Activated T-cell treated with anti-CD3 and anti-CD28 coated beads, Interleukin-2, amount 50 U/mL, for 72 hours (primary cell): ENCODE measurements around the gene ERC2. TPM values are rescaled to one million over a fixed set of nuclear protein-coding genes. Genes with fewer than 3 reads are reported as not detected.

Source experiments
- ATAC-seq, 2 donors: fragments of 150-1000 bp; cut with Tn5 transposase; replicated peaks in 1 of 2; 2 replicates each; pipeline ENCODE4 v1.10.0; 2021; ENCODE audit warnings: moderate library complexity in 2 of 2, mild to moderate bottlenecking in 1 of 2
- DNase-seq, 2 donors: peaks; one replicate each; pipeline ENCODE4 v3.0.0; 2021 to 2022; ENCODE audit warnings: mixed read lengths in 1 of 2
- H3K27ac Mint-ChIP-seq: one replicate; pipeline ENCODE4 v1.8.0; 2022; ENCODE audit warnings: mild to moderate bottlenecking, moderate library complexity, mixed read lengths
- H3K27me3 Mint-ChIP-seq: one replicate; pipeline ENCODE4 v1.8.0; 2022; ENCODE audit warnings: low read depth, mixed read lengths
- H3K36me3 Mint-ChIP-seq, 2 donors: one replicate each; pipeline ENCODE4 v1.8.0; 2022; ENCODE audit warnings: mixed read lengths in 2 of 2, mild to moderate bottlenecking in 1 of 2; ENCODE audit not compliant: insufficient read depth in 2 of 2
- H3K4me1 Mint-ChIP-seq: one replicate; pipeline ENCODE4 v1.8.0; 2022; ENCODE audit warnings: low read depth, mixed read lengths
- H3K4me3 Mint-ChIP-seq, 2 donors: one replicate each; pipeline ENCODE4 v1.8.0; 2022; ENCODE audit warnings: mild to moderate bottlenecking in 2 of 2, mixed read lengths in 2 of 2, moderate library complexity in 2 of 2
- H3K9me3 Mint-ChIP-seq, 2 donors: one replicate each; pipeline ENCODE4 v1.8.0; 2022; ENCODE audit warnings: mixed read lengths in 2 of 2
- total RNA-seq, 2 donors: library from RNA; stranded (reverse); gene quantifications; one replicate each; pipeline ENCODE4 v1.2.3, GENCODE V29; 2022

Gene ERC2
- total RNA-seq, 2 donors from 2014 or later = 0.19 to 0.35 TPM

GRCh38 chr3:55877703-55878102 lies 590.6 kb downstream of the ERC2 start:
- DNase-seq = no peak
- ATAC-seq = no peak
- H3K27ac Mint-ChIP-seq = no peak overlapping the region

GRCh38 chr3:55876560-55876959 lies 591.7 kb downstream of the ERC2 start:
- H3K36me3 Mint-ChIP-seq = no peaks in the 10 kb centered on the region
- H3K4me1 Mint-ChIP-seq = no peaks in the 10 kb centered on the region
- ATAC-seq (no peak), DNase-seq (no peak)
- no peaks in the 10 kb centered on the region for H3K27me3 Mint-ChIP-seq
- no peak overlapping the region for H3K4me3 Mint-ChIP-seq
- no peak overlapping the region for H3K27ac Mint-ChIP-seq
- no peaks in the 10 kb centered on the region for H3K9me3 Mint-ChIP-seq

More at GRCh38 chr3:55877703-55878102, 590.6 kb downstream of the ERC2 start:
- Mint-ChIP-seq H3K4me3 (no peak overlapping the region), H3K4me1 (no peaks in the 10 kb centered on the region), H3K36me3 (no peaks in the 10 kb centered on the region), H3K9me3 (no peaks in the 10 kb centered on the region), H3K27me3 (no peaks in the 10 kb centered on the region)

GRCh38 chr3:55875113-55875512 lies 593.2 kb downstream of the ERC2 start:
- Mint-ChIP-seq H3K27ac (no peak overlapping the region), H3K4me1 (no peaks in the 10 kb centered on the region), H3K36me3 (no peaks in the 10 kb centered on the region), H3K4me3 (no peak overlapping the region), H3K9me3 (peaks cover 0 to 3% of the 10 kb centered on the region in 2 donors), H3K27me3 (no peaks in the 10 kb centered on the region)
- no peak for ATAC-seq
- no peak for DNase-seq

GRCh38 chr3:55873523-55874254 lies 594.6 kb downstream of the ERC2 start:
- DNase-seq = no peak
- no peak for ATAC-seq
- Mint-ChIP-seq H3K36me3 (no peaks in the 10 kb centered on the region), H3K9me3 (peaks cover 0 to 3% of the 10 kb centered on the region in 2 donors), H3K27ac (no peak overlapping the region), H3K27me3 (no peaks in the 10 kb centered on the region), H3K4me3 (no peak overlapping the region), H3K4me1 (no peaks in the 10 kb centered on the region)

GRCh38 chr3:55870594-55870993 lies 597.7 kb downstream of the ERC2 start:
- Mint-ChIP-seq H3K4me1 (no peaks in the 10 kb centered on the region), H3K9me3 (peaks cover 0 to 3% of the 10 kb centered on the region in 2 donors), H3K27me3 (no peaks in the 10 kb centered on the region), H3K27ac (no peak overlapping the region), H3K4me3 (no peak overlapping the region), H3K36me3 (no peaks in the 10 kb centered on the region)
- DNase-seq (no peak), ATAC-seq (no peak)

GRCh38 chr3:55868347-55868746 lies 599.9 kb downstream of the ERC2 start:
- no peak for ATAC-seq
- no peak for DNase-seq
- Mint-ChIP-seq H3K9me3 (peaks cover 0 to 3% of the 10 kb centered on the region in 2 donors), H3K4me3 (no peak overlapping the region), H3K27me3 (no peaks in the 10 kb centered on the region), H3K36me3 (no peaks in the 10 kb centered on the region), H3K4me1 (no peaks in the 10 kb centered on the region), H3K27ac (no peak overlapping the region)

GRCh38 chr3:55863028-55863427 lies 605.2 kb downstream of the ERC2 start:
- Mint-ChIP-seq H3K27me3 (no peaks in the 10 kb centered on the region), H3K4me1 (no peaks in the 10 kb centered on the region), H3K9me3 (no peaks in the 10 kb centered on the region), H3K4me3 (no peak overlapping the region), H3K27ac (no peak overlapping the region), H3K36me3 (no peaks in the 10 kb centered on the region)
- no peak for DNase-seq
- ATAC-seq = no peak

- no peaks in the 10 kb centered on the region for H3K4me1 Mint-ChIP-seq
- H3K4me3 Mint-ChIP-seq = no peak overlapping the region
- no peaks in the 10 kb centered on the region for H3K27me3 Mint-ChIP-seq
- ATAC-seq (no peak), DNase-seq (no peak)
- H3K9me3 Mint-ChIP-seq = no peaks in the 10 kb centered on the region
- no peak overlapping the region for H3K27ac Mint-ChIP-seq
- no peaks in the 10 kb centered on the region for H3K36me3 Mint-ChIP-seq
Observed at GRCh38 chr3:55860049-55860721, 608.1 kb downstream of the ERC2 start.

- Mint-ChIP-seq H3K4me3 (no peak overlapping the region), H3K36me3 (no peaks in the 10 kb centered on the region), H3K27me3 (no peaks in the 10 kb centered on the region), H3K27ac (no peak overlapping the region), H3K4me1 (no peaks in the 10 kb centered on the region), H3K9me3 (no peaks in the 10 kb centered on the region)
- ATAC-seq = no peak
- no peak for DNase-seq
Observed at GRCh38 chr3:55859305-55859704, 609.0 kb downstream of the ERC2 start.

GRCh38 chr3:55858727-55859126 lies 609.5 kb downstream of the ERC2 start:
- Mint-ChIP-seq H3K4me1 (no peaks in the 10 kb centered on the region), H3K36me3 (no peaks in the 10 kb centered on the region), H3K4me3 (no peak overlapping the region), H3K9me3 (no peaks in the 10 kb centered on the region), H3K27ac (no peak overlapping the region), H3K27me3 (no peaks in the 10 kb centered on the region)
- ATAC-seq = no peak
- DNase-seq = no peak

- ATAC-seq = no peak
Observed at GRCh38 chr3:55858302-55858701, 610.0 kb downstream of the ERC2 start.

GRCh38 chr3:55857633-55858032 lies 610.6 kb downstream of the ERC2 start:
- no peak for ATAC-seq

More at GRCh38 chr3:55858302-55858701, 610.0 kb downstream of the ERC2 start:
- H3K4me1 Mint-ChIP-seq = no peaks in the 10 kb centered on the region
- DNase-seq = no peak
- no peaks in the 10 kb centered on the region for H3K9me3 Mint-ChIP-seq
- no peaks in the 10 kb centered on the region for H3K27me3 Mint-ChIP-seq
- no peak overlapping the region for H3K27ac Mint-ChIP-seq
- H3K4me3 Mint-ChIP-seq = no peak overlapping the region
- H3K36me3 Mint-ChIP-seq = no peaks in the 10 kb centered on the region

GRCh38 chr3:55855311-55855710 lies 613.0 kb downstream of the ERC2 start:
- H3K4me1 Mint-ChIP-seq = no peaks in the 10 kb centered on the region
- H3K27ac Mint-ChIP-seq = no peak overlapping the region
- H3K27me3 Mint-ChIP-seq = no peaks in the 10 kb centered on the region
- ATAC-seq (no peak), DNase-seq (no peak)
- no peak overlapping the region for H3K4me3 Mint-ChIP-seq
- H3K36me3 Mint-ChIP-seq = no peaks in the 10 kb centered on the region
- peaks cover 0 to 2% of the 10 kb centered on the region in 2 donors for H3K9me3 Mint-ChIP-seq

More at GRCh38 chr3:55857633-55858032, 610.6 kb downstream of the ERC2 start:
- no peak overlapping the region for H3K4me3 Mint-ChIP-seq
- no peak for DNase-seq
- no peaks in the 10 kb centered on the region for H3K4me1 Mint-ChIP-seq
- H3K36me3 Mint-ChIP-seq = no peaks in the 10 kb centered on the region
- no peaks in the 10 kb centered on the region for H3K27me3 Mint-ChIP-seq
- no peaks in the 10 kb centered on the region for H3K9me3 Mint-ChIP-seq
- no peak overlapping the region for H3K27ac Mint-ChIP-seq
